ENCODE data around the gene PATJ.
A peak's percentile ranks its signal among the peaks of the same experiment; 100 is the strongest.
"Not testable (repeated sequence)": the region's sequence is repeated elsewhere in the genome, so short reads cannot be mapped to it uniquely, and the experiment has no call there.

Gene PATJ, protein sequence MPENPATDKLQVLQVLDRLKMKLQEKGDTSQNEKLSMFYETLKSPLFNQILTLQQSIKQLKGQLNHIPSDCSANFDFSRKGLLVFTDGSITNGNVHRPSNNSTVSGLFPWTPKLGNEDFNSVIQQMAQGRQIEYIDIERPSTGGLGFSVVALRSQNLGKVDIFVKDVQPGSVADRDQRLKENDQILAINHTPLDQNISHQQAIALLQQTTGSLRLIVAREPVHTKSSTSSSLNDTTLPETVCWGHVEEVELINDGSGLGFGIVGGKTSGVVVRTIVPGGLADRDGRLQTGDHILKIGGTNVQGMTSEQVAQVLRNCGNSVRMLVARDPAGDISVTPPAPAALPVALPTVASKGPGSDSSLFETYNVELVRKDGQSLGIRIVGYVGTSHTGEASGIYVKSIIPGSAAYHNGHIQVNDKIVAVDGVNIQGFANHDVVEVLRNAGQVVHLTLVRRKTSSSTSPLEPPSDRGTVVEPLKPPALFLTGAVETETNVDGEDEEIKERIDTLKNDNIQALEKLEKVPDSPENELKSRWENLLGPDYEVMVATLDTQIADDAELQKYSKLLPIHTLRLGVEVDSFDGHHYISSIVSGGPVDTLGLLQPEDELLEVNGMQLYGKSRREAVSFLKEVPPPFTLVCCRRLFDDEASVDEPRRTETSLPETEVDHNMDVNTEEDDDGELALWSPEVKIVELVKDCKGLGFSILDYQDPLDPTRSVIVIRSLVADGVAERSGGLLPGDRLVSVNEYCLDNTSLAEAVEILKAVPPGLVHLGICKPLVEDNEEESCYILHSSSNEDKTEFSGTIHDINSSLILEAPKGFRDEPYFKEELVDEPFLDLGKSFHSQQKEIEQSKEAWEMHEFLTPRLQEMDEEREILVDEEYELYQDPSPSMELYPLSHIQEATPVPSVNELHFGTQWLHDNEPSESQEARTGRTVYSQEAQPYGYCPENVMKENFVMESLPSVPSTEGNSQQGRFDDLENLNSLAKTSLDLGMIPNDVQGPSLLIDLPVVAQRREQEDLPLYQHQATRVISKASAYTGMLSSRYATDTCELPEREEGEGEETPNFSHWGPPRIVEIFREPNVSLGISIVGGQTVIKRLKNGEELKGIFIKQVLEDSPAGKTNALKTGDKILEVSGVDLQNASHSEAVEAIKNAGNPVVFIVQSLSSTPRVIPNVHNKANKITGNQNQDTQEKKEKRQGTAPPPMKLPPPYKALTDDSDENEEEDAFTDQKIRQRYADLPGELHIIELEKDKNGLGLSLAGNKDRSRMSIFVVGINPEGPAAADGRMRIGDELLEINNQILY (N-terminal part only)

GRCh38 chr1:61741711-61742619 lies at the start of gene PATJ:
Gene PATJ (plus strand): TSS chr1:61742480. CDS start chr1:61762893, 20,413 bp downstream.
- peak; percentile 67 for DNase-seq

- no peak for DNase-seq
Measured at GRCh38 chr1:61699911-61700851, 42.1 kb upstream of the PATJ start.

GRCh38 chr1:61708953-61709907 lies 33.0 kb upstream of the PATJ start:
- no peak for DNase-seq

- DNase-seq = no peak
Measured at GRCh38 chr1:61709908-61710289, 32.4 kb upstream of the PATJ start.

DNA sequence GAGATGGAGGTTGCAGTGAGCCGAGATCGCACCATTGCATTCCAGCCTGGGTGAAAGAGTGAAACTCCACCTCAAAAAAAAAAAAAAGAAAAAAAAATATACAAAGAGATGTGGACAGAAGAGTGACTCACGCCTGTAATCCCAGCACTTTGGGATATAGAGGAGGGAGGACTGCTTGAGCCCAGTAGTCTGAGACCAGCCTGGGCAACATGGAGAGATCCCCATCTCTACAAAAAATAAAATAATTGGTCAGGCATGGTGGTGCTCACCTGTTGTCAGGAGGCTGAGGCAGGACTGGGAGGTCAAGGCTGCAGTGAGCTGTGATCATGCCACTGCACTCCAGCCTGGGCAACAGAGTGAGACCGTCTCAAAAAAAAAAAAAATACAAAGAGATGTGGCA lies 31.0 kb upstream of the PATJ start:
- DNase-seq = not testable (repeated sequence)

DNA sequence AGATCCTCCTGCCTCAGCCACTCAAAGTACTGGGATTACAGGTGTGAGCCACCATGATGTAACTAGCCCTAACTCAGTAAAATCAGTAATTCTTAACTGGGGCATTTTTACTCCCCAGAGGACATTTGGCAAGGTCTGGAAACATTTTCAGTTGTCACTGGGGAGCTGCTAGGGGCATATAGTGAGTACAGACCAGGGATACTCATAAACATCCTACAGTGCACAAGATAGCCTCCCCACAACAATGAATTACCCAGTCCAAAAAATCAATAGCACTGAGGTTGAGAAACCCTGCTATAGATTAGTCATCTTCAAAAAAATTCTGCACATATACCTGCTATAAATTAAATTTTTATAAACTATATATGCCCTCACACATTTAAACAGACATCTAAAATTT lies 30.3 kb upstream of the PATJ start:
- no peak for DNase-seq

DNA sequence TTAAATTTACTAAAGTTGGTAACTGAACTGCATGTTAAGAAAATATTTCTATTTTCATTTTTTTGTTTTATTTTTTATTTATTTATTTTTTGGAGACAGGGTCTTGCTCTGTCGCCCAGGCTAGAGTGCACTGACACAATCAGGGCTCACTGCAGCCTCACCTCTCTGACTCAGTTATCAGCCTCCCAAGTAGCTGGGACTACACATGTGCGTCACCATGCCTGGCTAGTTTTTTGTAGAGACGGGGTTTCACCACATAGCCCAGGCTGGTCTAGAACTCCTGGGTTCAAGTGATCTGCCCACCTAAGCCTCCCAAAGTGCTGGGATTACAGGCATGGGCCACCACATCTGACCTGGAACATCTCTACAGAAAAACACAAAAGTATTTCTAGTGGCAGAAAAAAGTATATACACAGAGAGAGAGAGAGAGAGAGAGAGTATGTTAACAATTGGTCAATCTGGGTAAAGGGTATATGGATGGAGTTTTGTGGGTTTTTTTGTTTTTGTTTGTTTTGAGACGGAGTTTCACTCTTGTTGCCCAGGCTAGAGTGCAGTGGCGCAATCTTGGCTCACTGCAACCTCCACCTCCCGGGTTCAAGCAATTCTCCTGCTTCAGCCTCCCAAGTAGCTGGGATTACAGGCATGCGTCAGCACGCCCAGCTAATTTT lies 23.1 kb upstream of the PATJ start:
- not testable (repeated sequence) for DNase-seq

GRCh38 chr1:61724506-61724812 lies 17.8 kb upstream of the PATJ start:
- no peak for DNase-seq

GRCh38 chr1:61724813-61725694 lies 17.2 kb upstream of the PATJ start, which contains the start of gene TM2D1:
Gene TM2D1 (minus strand): TSS chr1:61725141. CDS start chr1:61725120, 21 bp downstream.
- DNase-seq = peak; percentile 92

DNA sequence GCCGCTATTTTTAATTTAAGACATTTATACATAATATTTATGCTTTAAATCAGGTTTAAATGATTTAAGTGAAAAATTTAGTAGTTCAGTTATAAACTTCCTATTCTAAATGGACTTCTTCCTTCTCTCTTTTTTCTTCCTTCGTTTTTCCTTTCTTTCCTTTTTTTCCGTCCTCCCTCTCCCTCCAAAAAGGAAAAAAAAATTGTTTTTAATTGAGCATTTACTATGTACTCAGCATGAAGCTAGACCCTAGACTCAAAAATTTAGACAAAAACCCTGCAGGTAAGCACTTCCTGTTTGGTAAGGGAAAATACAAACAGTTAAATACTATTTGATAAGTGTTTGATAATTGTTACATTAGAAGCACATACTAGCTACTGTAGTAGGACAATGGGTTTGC lies 14.7 kb upstream of the PATJ start:
- no peak for DNase-seq

GRCh38 chr1:61730679-61731078 lies 11.6 kb upstream of the PATJ start:
- not testable (repeated sequence) for DNase-seq

- DNase-seq = no peak
Measured at GRCh38 chr1:61732726-61733125, 9.6 kb upstream of the PATJ start.

DNA sequence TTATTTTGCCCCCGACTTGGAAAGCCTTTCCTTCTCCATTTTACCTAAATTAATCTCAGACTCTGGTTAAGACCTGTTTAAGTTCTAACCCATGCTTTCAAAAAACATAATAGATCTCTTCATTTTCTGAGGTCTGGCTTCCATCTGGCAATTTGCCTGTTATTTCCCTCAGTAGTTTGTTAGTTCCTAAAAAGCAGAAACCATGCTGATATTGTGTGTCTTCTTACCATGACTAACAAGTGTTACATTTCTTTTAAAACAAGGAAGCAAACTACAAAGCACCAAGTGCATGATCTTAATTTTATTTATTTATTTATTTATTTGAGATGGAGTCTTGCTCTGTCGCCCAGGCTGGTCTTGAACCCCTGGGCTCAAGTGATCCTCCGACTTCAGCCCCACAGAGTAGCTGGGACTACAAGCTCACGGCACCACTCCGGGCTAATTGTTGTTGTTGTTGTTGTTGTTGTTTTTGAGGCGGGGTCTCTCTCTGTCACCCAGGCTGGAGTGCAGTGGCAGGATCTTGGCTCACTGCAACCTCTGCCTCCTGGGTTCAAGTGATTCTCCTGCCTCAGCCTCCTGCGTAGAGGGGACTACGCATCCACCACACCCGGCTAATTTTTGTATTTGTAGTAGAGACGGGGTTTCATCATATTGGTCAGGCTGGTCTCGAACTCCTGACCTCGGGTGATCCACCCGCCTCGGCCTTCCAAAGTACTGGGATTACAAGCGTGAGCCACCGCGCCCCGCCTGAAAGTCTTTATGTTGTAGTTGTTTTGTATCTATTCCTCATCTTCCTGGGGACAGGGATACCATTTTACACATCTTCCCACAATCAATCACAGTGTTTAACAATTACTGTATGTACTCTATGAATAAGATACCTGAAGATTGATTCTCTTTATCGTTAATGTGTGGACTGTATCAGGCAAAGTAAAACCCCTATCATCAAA lies 1.3 kb upstream of the PATJ start:
- no peak for DNase-seq

DNA sequence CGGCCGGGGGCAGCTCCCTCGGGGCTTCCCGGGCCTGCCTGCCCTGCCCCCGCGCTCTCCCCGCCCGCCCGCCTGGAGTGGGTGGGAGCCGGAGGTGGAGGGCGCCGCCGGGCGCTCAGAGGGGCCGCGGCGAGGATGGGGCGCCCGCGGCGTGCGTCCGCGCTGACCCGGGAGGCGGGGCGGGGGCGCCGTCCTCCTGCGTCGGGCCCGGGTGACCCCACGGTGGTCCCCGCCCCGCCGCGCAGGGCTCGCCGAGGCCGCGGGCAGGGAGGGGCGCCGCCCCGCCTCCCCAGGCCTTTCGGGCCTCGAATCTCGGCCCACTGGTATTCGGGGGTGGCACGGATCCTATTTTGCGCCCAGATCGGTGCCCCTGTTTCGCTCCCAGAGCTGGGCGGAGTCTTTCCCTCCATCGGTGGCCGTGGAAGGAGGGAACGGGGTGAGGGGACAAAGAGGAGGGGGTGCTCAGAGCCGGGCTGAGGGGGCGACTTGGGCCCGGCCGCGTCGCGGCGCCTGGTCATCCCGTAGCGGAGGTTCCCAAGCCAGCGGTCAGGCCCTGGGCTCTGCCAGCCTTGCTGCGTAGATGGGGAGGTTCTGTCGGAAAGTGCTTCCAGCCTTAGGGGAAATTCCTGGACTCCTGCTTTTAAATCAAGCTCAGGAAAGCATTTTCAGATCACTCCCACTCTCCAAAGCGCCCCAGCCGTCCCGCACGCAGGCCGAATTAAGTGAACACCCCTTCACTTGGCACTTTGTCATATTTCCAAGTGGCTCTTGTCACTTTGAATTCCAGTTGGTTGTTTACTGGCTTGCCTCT lies 545 bp downstream of the PATJ start:
- peak; percentile 45 for DNase-seq

- DNase-seq = no peak
Measured at GRCh38 chr1:61743431-61743705, 1.1 kb downstream of the PATJ start.

Measured in stimulated activated CD8-positive, alpha-beta memory T cell treated with anti-CD3 and anti-CD28 coated beads, Interleukin-4, amount 100 ng/mL, for 48 hours (primary cell).